Measurements from ENCODE around the gene CDO1.
"Not testable (repeated sequence)": the region's sequence is repeated elsewhere in the genome, so short reads cannot be mapped to it uniquely, and the experiment has no call there.

CDO1 gene

GRCh38 chr5:115815693-115816225 lies 700 bp downstream of the CDO1 start:
- H3K36me3 ChIP-seq (ENCODE audit: insufficient read depth, low read length) = peaks cover 11% of the 10 kb centered on the region
- H3K9me3 ChIP-seq (ENCODE audit: low read length) = no peaks in the 10 kb centered on the region
- H3K4me3 ChIP-seq (ENCODE audit: low read length) = peak overlapping the region; percentile 65
- no peaks in the 10 kb centered on the region for H3K27me3 ChIP-seq (ENCODE audit: insufficient read depth, low read length)
- peaks cover 35% of the 10 kb centered on the region for H3K4me1 ChIP-seq (ENCODE audit: insufficient read depth, low read length)
- no peak overlapping the region for H2AFZ ChIP-seq (ENCODE audit: low read depth, low read length)

GRCh38 chr5:115815006-115815692 lies 1.3 kb downstream of the CDO1 start:
- Histone ChIP-seq H3K4me1 (ENCODE audit: insufficient read depth, low read length) (peaks cover 35% of the 10 kb centered on the region), H2AFZ (ENCODE audit: low read depth, low read length) (no peak overlapping the region), H3K27me3 (ENCODE audit: insufficient read depth, low read length) (no peaks in the 10 kb centered on the region), H3K36me3 (ENCODE audit: insufficient read depth, low read length) (peaks cover 17% of the 10 kb centered on the region), H3K4me3 (ENCODE audit: low read length) (peak overlapping the region; percentile 65), H3K9me3 (ENCODE audit: low read length) (no peaks in the 10 kb centered on the region)

GRCh38 chr5:115813719-115814118 lies 2.7 kb downstream of the CDO1 start:
- peaks cover 31% of the 10 kb centered on the region for H3K36me3 ChIP-seq (ENCODE audit: insufficient read depth, low read length)
- peak overlapping the region; percentile 65 for H3K4me3 ChIP-seq (ENCODE audit: low read length)
- no peaks in the 10 kb centered on the region for H3K27me3 ChIP-seq (ENCODE audit: insufficient read depth, low read length)
- no peak overlapping the region for H2AFZ ChIP-seq (ENCODE audit: low read depth, low read length)
- no peaks in the 10 kb centered on the region for H3K9me3 ChIP-seq (ENCODE audit: low read length)
- H3K4me1 ChIP-seq (ENCODE audit: insufficient read depth, low read length) = peaks cover 35% of the 10 kb centered on the region

- Histone ChIP-seq H3K27me3 (ENCODE audit: insufficient read depth, low read length) (no peaks in the 10 kb centered on the region), H3K4me1 (ENCODE audit: insufficient read depth, low read length) (peaks cover 27% of the 10 kb centered on the region), H3K9me3 (ENCODE audit: low read length) (no peaks in the 10 kb centered on the region), H3K4me3 (ENCODE audit: low read length) (no peak overlapping the region), H2AFZ (ENCODE audit: low read depth, low read length) (no peak overlapping the region), H3K36me3 (ENCODE audit: insufficient read depth, low read length) (peaks cover 44% of the 10 kb centered on the region)
These were observed 4.1 kb downstream of the CDO1 start for GRCh38 chr5:115812372-115812771.

GRCh38 chr5:115811406-115811805 lies 5.1 kb downstream of the CDO1 start:
- peaks cover 24% of the 10 kb centered on the region for H3K4me1 ChIP-seq (ENCODE audit: insufficient read depth, low read length)
- peaks cover 50% of the 10 kb centered on the region for H3K36me3 ChIP-seq (ENCODE audit: insufficient read depth, low read length)
- no peak overlapping the region for H3K4me3 ChIP-seq (ENCODE audit: low read length)

GRCh38 chr5:115810761-115811160 lies 5.7 kb downstream of the CDO1 start:
- Histone ChIP-seq H2AFZ (ENCODE audit: low read depth, low read length) (no peak overlapping the region), H3K4me1 (ENCODE audit: insufficient read depth, low read length) (peaks cover 24% of the 10 kb centered on the region), H3K4me3 (ENCODE audit: low read length) (no peak overlapping the region), H3K36me3 (ENCODE audit: insufficient read depth, low read length) (peaks cover 57% of the 10 kb centered on the region), H3K9me3 (ENCODE audit: low read length) (no peaks in the 10 kb centered on the region), H3K27me3 (ENCODE audit: insufficient read depth, low read length) (no peaks in the 10 kb centered on the region)

More at GRCh38 chr5:115811406-115811805, 5.1 kb downstream of the CDO1 start:
- Histone ChIP-seq H3K27me3 (ENCODE audit: insufficient read depth, low read length) (no peaks in the 10 kb centered on the region), H3K9me3 (ENCODE audit: low read length) (no peaks in the 10 kb centered on the region), H2AFZ (ENCODE audit: low read depth, low read length) (no peak overlapping the region)

- Histone ChIP-seq H3K36me3 (ENCODE audit: insufficient read depth, low read length) (peaks cover 64% of the 10 kb centered on the region), H3K9me3 (ENCODE audit: low read length) (no peaks in the 10 kb centered on the region), H3K4me1 (ENCODE audit: insufficient read depth, low read length) (peaks cover 17% of the 10 kb centered on the region), H3K27me3 (ENCODE audit: insufficient read depth, low read length) (no peaks in the 10 kb centered on the region), H3K4me3 (ENCODE audit: low read length) (no peak overlapping the region), H2AFZ (ENCODE audit: low read depth, low read length) (no peak overlapping the region)
These were observed 6.5 kb downstream of the CDO1 start for GRCh38 chr5:115809946-115810345.

GRCh38 chr5:115808066-115808465 lies 8.4 kb downstream of the CDO1 start:
- not testable (repeated sequence) for H3K27me3 ChIP-seq (ENCODE audit: insufficient read depth, low read length); H3K4me1 ChIP-seq (ENCODE audit: insufficient read depth, low read length); H3K4me3 ChIP-seq (ENCODE audit: low read length); H3K9me3 ChIP-seq (ENCODE audit: low read length); H2AFZ ChIP-seq (ENCODE audit: low read depth, low read length)
- H3K36me3 ChIP-seq (ENCODE audit: insufficient read depth, low read length) = peaks cover 72% of the 10 kb centered on the region

GRCh38 chr5:115807654-115808052 lies 8.8 kb downstream of the CDO1 start:
- Histone ChIP-seq H3K9me3 (ENCODE audit: low read length) (no peaks in the 10 kb centered on the region), H2AFZ (ENCODE audit: low read depth, low read length) (no peak overlapping the region), H3K4me3 (ENCODE audit: low read length) (no peak overlapping the region), H3K36me3 (ENCODE audit: insufficient read depth, low read length) (peaks cover 74% of the 10 kb centered on the region), H3K27me3 (ENCODE audit: insufficient read depth, low read length) (no peaks in the 10 kb centered on the region), H3K4me1 (ENCODE audit: insufficient read depth, low read length) (peaks cover 2% of the 10 kb centered on the region)

GRCh38 chr5:115806986-115807653 lies 9.3 kb downstream of the CDO1 start:
- no peaks in the 10 kb centered on the region for H3K4me1 ChIP-seq (ENCODE audit: insufficient read depth, low read length)
- H3K9me3 ChIP-seq (ENCODE audit: low read length) = no peaks in the 10 kb centered on the region
- no peak overlapping the region for H2AFZ ChIP-seq (ENCODE audit: low read depth, low read length)
- no peak overlapping the region for H3K4me3 ChIP-seq (ENCODE audit: low read length)
- no peaks in the 10 kb centered on the region for H3K27me3 ChIP-seq (ENCODE audit: insufficient read depth, low read length)
- H3K36me3 ChIP-seq (ENCODE audit: insufficient read depth, low read length) = peaks cover 69% of the 10 kb centered on the region

GRCh38 chr5:115801984-115802383 lies 14.5 kb downstream of the CDO1 start:
- Histone ChIP-seq H3K9me3 (ENCODE audit: low read length) (no peaks in the 10 kb centered on the region), H2AFZ (ENCODE audit: low read depth, low read length) (no peak overlapping the region), H3K4me1 (ENCODE audit: insufficient read depth, low read length) (no peaks in the 10 kb centered on the region), H3K4me3 (ENCODE audit: low read length) (no peak overlapping the region), H3K36me3 (ENCODE audit: insufficient read depth, low read length) (peaks cover 29% of the 10 kb centered on the region), H3K27me3 (ENCODE audit: insufficient read depth, low read length) (no peaks in the 10 kb centered on the region)

- H2AFZ ChIP-seq (ENCODE audit: low read depth, low read length) = no peak overlapping the region
- H3K27me3 ChIP-seq (ENCODE audit: insufficient read depth, low read length) = no peaks in the 10 kb centered on the region
- H3K9me3 ChIP-seq (ENCODE audit: low read length) = no peaks in the 10 kb centered on the region
- peaks cover 21% of the 10 kb centered on the region for H3K36me3 ChIP-seq (ENCODE audit: insufficient read depth, low read length)
- no peak overlapping the region for H3K4me3 ChIP-seq (ENCODE audit: low read length)
- H3K4me1 ChIP-seq (ENCODE audit: insufficient read depth, low read length) = no peaks in the 10 kb centered on the region
These were observed 15.3 kb downstream of the CDO1 start for GRCh38 chr5:115801152-115801551.

GRCh38 chr5:115800108-115800507 lies 16.4 kb downstream of the CDO1 start:
- H3K4me1 ChIP-seq (ENCODE audit: insufficient read depth, low read length) = no peaks in the 10 kb centered on the region
- no peak overlapping the region for H3K4me3 ChIP-seq (ENCODE audit: low read length)
- H3K27me3 ChIP-seq (ENCODE audit: insufficient read depth, low read length) = no peaks in the 10 kb centered on the region
- H3K9me3 ChIP-seq (ENCODE audit: low read length) = no peaks in the 10 kb centered on the region
- peaks cover 11% of the 10 kb centered on the region for H3K36me3 ChIP-seq (ENCODE audit: insufficient read depth, low read length)
- no peak overlapping the region for H2AFZ ChIP-seq (ENCODE audit: low read depth, low read length)
